HG02588 (cell line): ENCODE results near the gene TGOLN2.
"Not testable (repeated sequence)": the region's sequence is repeated elsewhere in the genome, so short reads cannot be mapped to it uniquely, and the experiment has no call there.

Experiments used
- ATAC-seq: cut with Tn5 transposase; IDR thresholded peaks from one replicate; pipeline ENCODE4 v1.9.1; 2021; ENCODE audit warnings: mild to moderate bottlenecking, moderate library complexity; ENCODE audit not compliant: unreplicated experiment

The TGOLN2 gene

DNA sequence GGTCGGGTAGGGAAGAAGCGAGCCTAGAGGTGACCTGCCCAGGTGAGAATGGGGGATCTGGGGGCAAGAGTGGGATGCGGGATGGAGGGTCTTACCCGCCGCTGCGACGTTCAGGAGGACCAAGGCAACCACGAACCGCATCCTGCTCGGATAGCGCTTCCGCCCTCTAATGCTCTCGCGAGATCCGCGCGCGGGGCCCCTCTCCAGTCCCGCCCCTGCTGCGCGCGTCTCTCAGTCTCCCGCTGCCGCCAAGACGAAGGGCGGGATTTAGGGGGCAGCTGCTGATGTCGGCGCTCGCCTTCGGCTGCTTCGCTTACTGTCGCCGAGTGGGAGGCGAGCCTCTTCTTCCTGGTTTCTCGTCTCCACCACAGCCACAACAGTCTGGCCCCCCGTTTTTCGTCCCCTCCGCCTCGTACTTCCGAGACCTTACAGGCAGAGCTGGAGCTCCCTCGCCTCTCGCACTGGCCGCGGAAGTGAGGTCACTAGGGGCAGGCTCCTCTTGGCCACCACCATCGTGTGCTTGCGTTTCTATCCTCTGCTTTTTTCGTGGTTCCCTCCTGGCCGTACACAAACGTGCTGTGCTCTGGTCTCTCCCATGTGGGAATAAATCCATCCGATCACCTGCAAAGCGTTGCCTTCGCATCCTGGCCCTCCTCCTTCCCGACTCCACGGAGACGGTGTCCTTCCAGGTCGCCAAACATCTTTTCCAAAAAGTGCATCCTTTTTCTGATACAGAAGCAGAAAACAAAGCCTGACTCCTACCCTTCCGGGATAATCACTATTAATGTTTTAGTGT is at the start of gene TGOLN2:
TSS of gene TGOLN2 (minus strand) at position 168 of the 796 bp plus-strand sequence. CDS start at position 141, 27 bp downstream.
- ATAC-seq = peak; percentile 87

DNA sequence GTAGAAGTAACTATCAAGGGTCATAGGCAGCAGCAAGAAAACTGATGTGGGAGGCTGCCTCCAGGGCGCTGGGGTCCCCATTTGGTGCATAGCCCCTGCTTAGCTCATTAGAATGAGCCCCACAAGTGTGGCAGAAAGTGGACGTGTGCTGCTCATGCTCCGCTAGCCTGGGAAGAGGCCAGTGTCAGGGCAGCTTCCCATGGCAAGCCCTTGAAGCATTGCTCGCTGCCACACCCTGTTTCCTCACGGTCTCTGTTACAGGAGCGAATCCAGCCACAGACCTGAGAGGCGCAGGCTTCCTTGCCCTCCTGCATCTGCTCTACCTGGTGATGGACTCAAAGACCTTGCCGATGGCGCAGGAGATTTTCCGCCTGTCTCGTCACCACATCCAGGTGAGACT is 49.3 kb upstream of the TGOLN2 start:
- no peak for ATAC-seq

DNA sequence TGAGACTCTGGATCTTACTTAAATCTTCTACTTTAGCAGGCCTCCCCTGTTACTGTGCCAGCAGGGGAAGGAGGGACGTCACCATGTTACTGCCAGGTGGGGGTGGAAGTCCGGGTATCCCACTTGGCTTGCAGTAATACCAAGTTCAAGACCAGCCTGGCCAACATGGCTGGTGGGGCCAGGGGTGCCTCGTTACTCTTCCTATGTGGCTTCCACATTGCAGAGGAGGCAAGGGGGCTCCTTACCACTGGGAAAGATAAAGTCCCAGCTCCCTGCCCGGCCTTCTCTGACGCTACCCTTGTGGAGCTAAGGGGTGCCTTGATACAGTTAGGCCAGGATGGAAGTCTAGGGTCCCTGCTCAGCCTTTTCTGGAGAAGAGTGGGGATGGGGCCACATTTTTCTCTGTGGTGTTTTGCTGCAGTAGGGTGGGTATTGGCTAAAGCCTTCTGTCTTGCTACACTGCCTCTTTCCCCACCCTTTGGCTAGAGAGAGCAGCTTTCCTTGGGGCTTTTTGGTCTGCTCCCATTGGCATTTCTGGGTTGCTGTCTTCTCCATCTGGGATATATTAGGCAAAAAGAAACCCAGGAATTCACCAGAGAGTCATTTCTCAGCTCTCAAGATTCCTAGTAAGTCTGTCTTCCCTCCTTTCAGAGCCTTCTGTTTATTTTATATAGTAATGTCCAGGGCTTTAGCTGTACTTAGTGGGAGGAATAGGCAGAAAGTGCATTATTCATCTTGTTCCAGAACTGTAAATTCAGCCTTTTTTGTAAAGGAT is 48.7 kb upstream of the TGOLN2 start:
- no peak for ATAC-seq

DNA sequence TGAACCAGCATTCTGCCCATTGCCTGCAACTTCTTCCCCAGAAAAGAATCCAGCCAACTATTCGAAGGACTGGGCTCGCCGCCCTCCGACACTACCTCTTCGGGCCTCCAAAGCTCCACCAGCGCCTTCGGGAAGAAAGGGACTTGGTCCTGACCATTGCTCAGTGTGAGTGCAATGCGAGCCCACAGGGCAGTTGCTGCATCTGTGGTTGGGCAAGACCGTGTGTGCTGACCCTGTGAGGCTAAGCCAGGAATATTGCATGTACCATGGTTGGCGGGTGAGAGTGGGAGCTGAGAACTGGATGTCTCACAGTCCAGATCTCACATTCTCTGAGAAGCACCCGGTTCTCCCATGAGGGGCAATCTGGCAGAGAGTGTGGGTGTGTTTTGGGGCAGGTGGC is 43.3 kb upstream of the TGOLN2 start:
- no peak for ATAC-seq

DNA sequence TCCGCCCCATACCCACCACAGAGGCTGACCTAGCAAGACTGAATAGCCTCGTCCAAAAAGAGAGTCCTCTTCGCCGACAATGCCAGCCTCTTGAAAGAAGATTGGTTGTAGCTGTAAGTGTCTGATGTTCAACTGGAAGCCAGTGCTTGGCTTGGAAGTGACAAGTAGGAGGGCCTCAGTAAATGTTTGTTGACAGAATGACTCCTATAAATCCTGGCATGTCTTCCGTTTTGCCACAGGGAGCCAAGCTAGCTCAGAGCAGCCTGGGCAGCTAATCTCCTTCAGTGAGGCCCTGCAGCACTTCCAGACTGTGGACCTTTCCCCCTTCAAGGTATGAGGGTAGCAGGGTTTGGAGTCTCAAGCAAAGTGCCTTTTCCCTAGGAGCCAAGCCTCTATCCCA is 41.7 kb upstream of the TGOLN2 start:
- no peak for ATAC-seq

DNA sequence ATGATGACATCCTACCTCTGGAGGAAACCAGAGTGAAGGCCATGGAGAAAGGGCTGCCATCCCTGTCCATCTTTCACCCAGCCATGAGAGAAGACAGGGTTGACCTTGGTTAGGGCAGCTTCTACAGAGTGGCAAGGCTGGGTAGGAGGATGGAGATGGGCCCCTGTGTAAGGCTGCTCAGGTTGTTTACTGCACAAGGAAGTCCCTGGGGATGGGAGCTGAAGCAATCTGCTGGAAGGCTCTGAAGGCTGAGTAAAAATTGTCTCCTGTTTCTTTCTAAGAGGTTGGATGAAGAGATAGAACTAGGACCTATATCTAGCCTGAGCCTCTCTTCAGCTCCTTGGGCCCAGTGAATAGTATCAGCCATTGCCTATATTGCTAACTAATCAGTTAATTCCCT is 41.1 kb upstream of the TGOLN2 start:
- ATAC-seq = no peak

DNA sequence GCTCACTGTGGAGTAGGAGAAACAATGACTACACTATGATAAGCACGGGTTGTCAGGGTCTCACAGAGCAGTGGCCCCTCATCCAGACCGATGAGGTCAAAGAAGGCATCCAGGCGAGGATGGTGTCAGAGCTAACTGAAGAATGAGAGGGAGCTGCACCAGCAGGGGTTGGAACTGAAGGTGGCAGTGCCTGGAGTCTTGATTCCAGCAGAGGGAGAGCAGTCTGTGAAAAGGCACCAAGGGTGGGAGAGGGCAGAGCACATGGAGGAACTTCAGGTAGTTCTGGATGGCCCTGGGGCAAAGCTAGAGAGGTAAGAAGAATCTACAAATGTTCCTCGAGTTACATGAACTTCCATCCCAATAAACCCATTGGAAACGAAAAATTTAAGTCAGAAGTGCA is 39.4 kb upstream of the TGOLN2 start:
- ATAC-seq = no peak

DNA sequence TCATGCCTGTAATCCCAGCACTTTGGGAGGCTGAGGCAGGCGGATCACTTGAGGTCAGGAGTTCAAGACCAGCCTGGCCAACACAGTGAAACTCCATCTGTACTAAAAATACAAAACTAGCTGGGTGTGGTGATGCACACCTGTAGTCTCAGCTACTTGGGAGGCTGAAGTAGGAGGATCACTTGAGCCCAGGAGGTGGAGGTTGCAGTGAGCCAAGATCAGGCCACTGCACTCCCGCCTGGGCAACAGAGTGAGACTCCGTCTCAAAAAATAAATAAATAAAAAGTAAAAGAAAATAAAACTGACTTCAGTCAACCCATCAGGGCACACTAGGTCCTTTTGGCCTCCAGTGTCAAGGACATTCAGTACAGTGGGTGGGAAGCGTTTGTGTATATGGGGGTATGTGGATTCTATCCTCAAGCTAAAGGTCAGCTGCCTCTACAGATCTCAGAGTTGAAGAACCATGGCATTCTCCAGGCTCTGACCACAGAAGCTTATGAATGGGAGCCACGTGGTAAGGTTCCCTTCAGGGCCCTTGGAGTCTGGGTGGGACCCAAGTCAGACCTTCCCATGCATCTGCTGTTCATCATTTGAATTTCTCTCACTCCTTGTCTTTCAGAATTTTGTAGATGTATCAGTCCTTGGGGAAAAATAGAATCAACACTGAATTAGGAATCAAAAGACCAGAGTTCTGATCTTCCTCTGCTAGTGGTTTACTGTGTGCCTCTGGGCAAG is 35.0 kb upstream of the TGOLN2 start:
- ATAC-seq = not testable (repeated sequence)

DNA sequence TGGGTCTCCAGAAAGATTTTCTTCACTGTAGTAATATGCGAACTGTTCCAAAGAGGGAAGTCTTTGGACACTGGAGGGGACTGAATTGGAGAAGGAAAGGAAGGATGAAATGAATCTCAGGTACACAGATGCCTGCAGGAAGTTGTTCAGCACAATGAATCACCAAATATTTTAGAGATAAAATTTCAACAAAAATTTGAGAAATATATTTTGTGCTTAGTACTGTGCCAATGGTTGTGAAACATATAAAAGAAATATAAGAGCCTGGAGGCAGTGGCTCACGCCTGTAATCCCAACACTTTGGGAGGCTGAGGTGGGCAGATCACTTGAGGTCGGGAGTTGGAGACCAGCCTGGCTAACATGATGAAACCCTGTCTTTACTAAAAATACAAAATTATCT is 29.9 kb upstream of the TGOLN2 start:
- no peak for ATAC-seq

DNA sequence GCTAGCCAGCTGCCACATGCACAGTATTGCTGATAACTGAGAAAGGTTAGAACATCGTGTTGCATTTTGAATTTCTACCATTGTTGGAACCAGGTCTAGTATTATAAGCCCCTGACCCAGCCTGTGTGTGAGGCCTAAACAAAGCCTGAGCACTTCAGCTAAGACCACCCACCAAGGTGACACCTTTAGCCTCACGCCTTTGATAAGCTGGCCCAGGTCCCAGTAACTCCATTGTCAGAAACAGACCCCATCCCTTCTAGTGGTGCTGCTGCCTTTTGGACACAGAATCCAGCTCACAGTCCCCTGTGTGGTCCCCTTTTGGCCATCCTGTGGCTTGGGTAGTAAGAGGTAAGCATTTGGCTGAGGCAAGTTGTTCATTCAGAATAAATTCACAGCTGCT is 28.4 kb upstream of the TGOLN2 start:
- no peak for ATAC-seq

DNA sequence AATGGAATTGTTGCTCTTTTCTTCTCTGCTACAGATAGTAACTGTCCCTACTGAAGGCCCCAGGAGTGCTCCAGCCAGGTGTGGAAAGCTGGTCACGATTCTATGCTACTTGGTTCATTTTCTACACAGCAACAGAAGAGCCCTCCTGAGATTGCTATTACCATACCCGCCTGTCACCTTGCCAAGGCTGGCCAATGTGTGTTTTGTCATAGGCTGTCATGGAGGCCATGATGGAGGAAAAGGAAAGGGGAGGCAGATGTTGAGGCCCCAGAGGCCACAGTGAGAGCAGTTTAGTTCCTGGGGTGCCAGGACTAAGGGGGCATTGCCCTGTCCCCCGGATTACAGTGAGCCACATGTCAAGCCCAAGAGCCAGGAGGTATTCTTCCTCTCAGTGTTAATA is 27.7 kb upstream of the TGOLN2 start:
- ATAC-seq = no peak

DNA sequence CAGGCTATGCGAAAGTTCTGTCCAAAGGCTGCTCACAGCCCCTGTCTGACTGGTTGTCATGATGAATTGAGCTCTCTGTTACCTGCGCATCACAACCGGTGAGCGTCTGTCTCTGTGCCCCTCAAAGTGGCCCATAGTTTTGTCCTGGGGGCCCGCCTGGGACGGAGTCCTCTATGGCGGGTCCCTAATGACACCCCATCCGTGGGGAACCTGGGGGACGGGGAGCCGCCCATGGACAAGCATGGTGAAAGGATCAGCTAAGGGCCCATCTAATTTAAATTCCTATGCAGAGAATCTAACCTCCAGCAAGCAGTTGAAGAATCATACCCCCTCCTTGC is 27.3 kb upstream of the TGOLN2 start:
- ATAC-seq = peak; percentile 1

DNA sequence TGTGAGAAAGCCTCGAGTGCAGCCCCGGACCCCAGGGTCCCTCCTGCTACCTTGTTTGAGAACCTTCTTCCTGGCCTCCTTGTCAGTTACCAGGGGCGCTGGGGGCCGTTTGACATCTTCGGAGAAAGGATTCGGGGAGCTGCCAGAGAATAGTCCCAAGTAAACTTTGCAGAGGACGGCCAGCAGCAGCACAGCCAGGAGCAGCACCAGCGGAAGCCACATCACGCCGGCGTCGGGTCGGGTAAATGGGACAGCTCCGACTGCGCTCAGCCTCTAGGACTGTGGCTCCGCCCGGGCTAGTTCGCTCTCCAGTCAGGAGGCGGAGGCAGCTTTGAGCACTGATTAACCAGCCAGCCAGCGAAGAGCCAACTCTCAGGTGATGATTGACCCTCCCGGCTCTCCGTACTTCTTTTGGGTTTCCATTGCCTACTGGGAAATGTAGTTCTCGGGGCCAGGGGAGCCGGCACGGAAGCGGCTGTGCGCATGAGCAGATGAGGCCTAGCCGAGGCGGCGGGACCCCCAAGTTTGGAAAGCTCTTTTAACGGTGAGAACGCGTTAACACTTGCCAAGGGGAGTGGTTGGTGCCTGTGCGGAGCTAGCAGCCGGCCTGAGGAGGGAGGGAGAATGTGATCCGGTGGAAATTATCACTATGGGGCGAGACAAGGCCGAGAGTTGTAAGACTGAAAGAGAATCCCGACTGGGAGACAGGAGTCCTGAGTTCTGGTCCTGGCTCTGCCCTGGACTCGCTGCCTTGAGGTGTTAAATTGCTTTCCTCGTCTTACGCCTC is 26.7 kb upstream of the TGOLN2 start, which contains the start of the genes ELMOD3 and RETSAT:
TSS of gene ELMOD3 (plus strand) at position 484 of the 787 bp plus-strand sequence. CDS start 2,430 bp downstream, outside the sequence.
TSS of gene RETSAT (minus strand) at position 243 of the 787 bp plus-strand sequence. CDS start at position 222, 21 bp downstream.
- peak; percentile 98 for ATAC-seq

DNA sequence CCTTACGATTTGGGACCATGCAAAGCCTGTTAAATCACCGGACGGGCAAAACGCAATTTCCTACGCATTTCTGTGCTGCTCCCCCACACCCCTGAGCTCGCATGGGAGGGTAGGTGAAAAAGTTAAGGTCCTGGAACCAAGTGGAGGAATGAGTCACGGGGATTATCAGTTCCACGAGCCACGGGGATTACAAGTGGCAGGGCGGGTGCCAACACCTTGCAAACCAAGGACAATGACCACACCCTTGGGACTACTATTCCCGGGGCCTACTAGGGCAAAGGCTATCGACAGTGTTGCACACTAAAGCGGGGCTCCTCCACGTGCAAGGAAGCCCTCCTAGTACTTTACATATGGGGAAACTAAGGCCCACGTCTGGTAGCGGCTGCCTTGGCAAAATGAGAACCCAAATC is 26.1 kb upstream of the TGOLN2 start:
- peak; percentile 4 for ATAC-seq

DNA sequence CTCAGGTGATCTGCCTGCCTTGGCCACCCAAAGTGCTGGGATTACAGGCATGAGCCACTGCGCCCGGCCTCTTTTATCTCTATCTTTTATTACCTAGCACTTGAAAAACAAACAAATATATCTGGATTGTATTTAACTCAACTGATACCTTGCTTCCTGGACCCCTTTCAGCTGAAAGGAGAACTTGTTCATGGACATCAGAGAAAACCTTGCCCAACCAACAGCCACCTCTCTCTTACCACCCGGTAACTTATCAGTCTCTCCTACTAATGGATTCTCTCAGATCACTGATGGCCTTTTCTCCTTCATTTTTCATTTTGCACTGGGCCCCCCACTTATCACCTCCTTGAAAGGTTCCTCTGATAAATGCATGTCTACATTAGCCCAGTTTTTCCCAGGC is 19.8 kb upstream of the TGOLN2 start:
- no peak for ATAC-seq

DNA sequence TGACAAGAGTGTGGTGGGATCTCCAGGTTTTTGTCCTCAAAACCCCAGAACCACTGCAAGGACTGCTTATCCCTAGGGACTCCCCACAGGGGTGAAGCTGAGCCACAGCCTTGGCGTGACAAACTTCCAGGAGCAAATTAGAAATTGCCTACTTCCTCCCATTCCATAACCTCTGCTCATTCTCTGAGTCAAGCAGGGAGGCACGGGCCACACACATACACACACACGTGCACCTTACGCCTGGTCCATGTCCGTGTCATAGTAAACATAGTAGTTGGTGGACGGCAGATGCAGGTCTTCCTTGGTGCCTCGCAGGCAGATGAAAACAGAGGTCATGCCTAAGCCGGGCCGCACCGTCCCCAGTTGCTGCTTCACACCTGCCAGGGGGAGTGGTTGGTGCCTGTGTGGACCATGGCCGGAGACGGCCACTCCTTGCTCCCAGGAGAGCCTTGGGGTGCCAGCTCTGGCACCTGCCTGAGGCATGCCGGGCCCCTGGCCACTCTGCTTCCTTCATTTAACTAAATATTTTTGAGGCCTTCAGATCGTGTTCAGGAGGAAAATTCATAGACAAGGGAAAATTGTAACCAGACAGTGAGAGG is 16.7 kb upstream of the TGOLN2 start:
- no peak for ATAC-seq

DNA sequence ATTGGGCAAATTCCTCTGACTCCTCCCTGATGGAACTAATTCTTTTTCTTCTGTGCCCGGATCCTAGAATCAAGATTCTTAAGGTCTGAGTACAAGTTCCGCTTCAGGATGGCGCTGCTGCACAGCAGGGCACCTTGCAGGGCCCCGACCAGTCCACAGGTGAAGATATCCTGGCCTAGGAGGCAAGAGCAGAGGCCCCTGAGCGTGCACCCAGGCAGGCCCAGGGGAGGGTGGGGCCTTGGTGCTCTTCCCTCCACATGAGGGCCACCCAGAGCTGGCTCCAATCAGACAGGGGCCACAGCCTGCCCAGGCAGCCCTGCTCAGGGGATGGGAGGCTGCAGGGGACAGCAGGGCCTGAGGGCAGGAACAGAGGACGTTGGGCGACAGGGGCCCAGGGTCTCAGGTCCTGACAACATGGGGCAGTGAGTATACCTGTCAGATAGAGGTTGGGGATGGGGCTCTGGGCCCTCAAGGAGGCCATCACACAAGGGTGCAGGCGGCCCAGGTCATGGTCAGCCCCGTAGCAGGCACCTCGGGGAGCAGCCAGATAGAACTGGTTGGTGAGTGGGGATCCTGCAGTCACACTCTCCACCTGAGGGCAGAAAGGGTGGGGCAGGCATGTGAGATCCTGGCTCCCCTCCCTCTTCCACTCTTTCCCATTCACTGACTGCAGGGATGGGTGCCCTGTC is 15.6 kb upstream of the TGOLN2 start:
- ATAC-seq = not testable (repeated sequence)

DNA sequence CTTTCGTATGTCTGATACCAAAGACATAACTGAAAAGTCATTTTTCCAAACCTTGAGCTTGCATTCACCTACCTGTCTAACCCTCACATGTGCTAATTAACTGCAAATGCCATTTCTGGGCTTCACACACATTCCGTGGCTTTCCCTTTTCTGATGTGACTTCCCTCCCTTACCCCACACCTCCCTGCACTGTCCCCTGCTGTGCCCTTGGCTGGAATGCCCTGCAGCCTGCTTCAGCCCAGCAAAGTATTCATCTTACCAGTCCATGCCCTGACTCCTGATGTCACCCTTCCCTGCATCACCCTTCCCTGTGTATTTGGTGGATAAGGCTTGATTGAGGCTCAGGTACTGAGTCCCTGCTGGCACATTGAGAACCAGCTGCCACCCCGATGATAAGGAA is 14.4 kb upstream of the TGOLN2 start:
- no peak for ATAC-seq

DNA sequence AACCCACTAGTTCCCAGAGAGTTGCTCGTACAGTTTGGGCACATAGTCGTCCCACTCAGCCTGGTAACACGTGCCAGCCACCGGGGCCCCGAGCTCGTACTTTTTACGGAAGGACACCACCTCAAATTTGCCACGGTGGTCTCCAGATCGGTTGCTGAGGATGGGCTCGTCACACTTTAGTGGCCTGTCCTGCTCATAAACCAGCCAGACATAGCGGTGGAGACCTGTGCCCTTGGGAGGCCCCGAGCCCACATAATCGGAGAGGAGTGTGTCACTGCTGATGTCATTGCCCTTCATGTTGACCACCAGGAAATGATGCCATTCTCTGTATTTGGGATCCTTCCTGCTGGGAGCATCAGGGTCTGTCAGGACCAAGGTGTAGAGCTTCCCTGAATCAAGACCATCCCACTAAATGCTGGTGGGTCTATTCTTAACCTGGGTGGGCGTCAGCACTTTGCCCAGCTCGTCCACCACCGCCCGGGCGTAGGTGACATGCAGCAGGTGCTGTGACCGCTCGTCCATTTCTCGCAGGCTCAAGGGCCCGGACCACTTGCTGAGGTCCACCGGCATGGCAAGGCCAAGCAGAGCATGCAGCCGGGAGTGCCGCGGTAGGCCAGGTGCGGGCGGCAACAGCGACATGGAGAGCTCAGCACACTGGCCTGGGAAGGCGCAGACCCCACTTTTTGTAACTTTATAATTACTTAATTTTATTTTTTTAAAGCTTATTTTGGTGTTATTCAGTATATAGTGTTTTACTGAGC is 13.7 kb upstream of the TGOLN2 start:
- ATAC-seq = no peak
